NCI-H2196 treated with DMSO at 0.1 percent for 48 hours (cell line): Measurements from ENCODE around the gene MAP4.
"Not testable (repeated sequence)": the region's sequence is repeated elsewhere in the genome, so short reads cannot be mapped to it uniquely, and the experiment has no call there.

ENCODE experiments used
- DNase-seq: peaks from one replicate; lab custom pipeline; 2025; ENCODE audit not compliant: unreplicated experiment; lab: John Stamatoyannopoulos, UW

Gene MAP4

DNA sequence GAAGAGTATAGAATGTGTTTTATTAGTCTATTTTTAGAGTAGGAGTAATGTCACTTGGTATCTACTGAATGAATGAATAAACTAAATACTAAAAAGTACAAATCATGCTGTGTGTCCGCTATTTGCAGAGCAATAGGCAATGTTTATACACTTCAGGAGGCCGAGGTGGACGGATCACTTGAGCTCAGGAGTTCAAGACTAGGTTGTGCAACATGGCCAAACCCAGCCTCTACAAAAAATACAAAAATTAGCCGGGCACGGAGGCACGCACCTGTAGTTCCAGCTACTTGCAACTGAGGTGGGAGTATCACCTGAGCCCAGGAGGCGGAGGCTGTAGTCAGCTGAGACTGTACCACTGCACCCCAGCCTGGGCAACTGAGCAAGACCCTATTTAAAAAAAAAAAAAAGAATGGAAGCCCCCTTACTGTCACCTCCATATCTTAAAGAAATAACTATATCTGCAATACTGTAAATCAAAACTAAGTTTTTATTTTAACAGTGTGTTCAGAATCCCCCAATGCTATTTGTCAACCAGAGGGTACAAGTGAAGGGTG lies 114.9 kb downstream of the MAP4 start:
- no peak for DNase-seq

DNA sequence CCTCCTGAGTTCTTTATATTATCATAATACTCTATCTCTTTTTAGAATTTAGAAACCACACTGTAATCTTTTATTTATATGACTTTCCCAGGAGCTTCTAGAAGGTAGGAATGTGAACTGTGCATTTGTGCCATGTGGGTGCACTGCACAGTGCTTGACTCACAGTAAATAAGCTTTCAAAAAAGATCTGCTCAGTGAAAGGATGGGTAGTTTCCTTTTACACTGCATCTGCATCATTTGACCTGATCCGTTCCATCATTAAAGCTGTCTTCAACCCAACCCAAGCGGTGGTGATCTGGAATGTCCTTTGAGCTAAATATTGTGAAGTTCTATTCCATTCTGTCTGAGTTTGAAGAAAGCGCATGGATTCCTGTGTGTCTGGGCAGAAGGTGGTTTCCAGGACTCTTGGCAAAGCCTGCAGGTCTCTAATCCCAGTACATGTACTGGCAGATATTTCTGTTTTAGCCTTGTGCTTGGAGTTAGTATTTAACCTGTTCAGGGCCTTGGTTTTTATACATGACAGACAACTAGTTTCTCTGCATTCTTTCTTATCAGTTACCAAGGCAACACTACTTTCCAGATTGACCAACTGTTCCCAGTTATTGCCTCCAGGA lies 116.6 kb downstream of the MAP4 start:
- no peak for DNase-seq

DNA sequence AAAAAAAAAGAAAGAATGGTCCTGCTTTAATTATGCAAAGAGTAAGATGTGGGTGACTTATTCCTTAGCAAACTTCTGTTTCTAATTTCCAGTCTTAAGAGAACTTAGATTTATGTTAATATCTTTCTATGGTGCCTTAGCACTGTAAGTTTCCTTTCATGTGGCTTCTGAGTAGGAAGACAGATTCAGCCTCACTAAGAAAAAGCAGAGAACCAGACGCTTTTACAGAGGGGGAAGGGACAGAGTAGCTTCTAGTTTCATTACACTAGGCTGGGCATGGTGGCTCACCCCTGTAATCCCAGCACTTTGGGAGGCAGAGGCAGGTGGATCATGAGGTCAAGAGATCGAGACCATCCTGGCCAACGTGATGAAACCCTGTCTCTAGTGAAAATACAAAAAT lies 118.3 kb downstream of the MAP4 start:
- DNase-seq: no peak

DNA sequence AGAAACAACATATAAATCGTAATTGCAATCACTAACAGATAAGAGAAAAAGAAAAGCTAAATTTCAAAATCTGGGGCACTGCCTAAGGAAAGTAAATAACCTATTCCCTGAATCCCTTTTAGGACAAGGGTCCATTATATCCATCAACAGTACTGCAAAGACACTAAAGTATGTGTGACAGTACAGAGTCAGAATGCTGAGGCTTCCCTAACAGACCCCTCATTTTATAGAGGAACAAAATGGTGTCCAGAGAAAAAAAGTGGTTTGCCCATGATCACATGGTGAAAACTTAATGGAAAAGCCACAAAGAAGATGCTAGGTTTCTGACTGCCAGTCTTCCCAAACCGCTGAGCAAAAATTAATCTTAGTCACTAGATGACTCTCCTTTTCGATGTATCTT lies 119.5 kb downstream of the MAP4 start:
- no peak for DNase-seq

DNA sequence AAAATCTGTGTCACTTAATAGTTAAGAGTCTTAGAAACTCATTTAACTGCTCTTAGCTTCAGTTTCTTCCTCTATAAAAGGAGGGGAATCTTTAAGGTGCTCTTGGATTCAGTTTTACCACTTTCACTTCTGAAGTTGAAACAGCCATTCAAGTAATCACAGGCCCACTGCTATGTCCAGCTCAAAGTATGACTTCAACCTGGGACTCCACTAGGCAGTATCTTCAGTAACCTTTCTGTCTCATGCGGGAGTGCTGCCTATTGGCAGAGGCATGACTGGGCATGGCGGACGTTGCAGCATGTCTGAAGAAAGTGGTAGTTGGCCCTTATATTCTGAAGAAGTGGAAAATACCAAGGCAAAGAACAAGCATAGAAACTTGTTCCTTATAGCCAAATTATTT lies 121.0 kb downstream of the MAP4 start:
- no peak for DNase-seq

DNA sequence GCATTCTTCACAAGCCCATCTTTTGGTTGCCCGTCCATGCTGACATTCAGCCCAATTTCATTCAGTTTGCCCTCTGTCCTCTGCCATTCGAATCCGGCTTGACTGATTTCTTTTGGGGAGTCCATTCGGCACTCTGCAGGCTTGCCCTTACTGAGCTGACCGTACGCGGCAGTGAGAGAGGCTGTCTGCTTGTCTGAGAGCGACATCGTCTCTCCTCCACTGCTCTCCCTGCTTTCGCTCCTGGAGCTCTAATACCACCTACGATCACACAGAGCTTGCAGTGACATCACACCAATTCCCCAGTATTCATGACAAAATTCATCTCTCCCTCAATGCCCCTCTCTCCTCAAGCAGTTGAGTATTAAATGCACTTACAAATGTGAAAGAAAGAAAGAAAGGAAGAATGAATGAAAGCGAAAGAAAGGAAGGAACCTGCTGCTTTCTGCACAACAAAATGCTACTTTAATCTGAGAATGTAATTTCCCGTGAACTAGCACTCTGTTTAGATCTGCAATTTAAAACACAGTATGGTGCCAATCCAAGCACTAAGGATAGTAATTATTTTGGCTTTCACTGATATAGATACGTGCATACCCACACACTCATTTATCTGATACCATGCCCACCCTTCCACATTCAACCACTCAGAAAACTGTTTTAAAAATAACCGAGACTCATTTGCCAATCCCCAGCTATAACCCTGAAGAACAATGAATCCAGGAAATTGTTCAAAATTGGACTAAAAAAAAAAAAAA lies 123.8 kb downstream of the MAP4 start:
- DNase-seq: no peak

DNA sequence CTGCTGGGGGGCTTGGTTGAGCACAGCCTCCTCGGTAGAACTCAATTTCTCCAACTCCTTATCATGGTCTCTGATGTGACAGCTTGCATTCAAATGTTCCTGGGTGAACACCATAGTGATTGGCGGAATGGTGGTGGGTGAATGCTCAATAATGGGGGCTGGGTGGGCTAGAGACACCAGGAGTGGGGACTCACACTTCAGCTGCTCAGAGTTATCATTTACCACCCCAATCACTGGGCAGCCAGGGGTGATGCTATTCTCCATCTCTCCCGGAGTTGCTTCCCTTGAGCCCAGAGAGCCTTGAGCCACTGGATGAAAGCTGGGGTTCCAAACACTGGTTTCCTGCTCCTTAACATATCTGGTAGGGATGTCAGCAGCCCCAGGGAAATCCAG lies 124.6 kb downstream of the MAP4 start:
- DNase-seq: no peak

DNA sequence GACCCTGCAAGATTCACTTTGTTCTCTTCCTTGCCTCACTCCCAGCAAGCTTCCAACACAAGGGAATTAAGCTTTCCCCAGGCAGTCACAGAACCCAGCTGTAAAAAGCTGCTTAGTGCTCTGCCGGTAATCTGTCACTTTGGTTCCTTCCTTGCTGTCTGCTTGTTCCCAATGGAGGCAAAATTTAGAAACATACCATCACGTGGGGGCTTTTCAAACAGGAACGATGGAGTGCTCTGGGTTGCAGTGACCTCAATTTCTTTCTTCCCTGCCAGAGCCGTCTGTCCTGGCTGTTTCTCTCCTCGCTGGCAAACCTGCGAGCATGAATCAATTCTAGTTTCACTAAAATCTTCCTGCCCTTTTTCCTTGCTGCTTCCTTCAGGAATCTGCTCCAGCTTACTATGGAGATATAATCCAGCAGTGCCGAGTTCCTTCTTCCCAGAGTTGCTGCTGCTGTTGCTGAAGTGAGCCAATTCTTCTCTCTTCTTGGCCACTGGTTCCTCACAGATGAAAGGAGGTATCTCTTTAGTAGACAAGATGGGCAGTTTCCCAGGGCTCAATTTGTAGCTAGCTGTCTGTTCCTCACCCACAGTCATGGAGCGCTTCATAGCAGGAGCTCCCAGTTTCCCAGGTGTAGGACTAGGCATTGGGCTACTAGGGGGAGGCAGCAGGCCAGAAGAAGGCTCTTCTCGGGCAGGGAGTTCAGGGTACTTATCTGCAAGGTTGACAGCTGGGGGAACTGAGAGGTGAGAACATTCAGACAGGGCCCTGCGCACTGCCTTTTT lies 125.2 kb downstream of the MAP4 start:
- DNase-seq: no peak

DNA sequence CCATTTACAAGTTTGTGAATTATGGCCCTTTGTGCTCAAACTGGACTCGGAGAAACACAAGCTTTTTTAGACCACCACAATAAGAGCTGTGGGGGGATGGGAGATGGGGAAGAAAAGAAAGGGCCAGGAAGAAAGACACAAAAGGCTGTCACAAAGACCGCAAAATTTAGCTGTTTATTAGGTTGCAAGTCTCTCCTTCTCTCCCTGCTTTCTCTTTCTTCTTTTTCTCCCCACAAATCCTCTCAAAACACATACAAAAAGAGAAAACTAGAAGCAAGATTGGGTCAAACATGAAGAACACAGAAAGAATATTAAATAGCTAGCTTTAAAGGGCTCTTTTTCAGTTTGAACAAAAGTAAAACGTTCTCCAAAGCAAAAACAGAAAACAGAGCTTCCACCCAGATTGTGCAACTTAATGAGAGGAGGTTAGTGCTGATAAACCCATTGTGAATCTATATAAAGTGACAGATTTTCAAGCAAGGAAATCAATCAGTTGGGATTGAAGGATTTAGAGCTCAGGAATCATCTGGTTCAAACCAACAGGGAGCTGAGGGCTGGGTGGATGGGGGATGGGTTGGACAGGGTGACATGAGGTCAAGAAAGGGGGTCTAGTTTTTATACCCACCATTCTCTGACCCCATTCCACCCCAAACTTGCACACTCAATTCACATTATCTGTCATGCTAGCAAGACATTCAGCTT lies 125.9 kb downstream of the MAP4 start:
- no peak for DNase-seq

DNA sequence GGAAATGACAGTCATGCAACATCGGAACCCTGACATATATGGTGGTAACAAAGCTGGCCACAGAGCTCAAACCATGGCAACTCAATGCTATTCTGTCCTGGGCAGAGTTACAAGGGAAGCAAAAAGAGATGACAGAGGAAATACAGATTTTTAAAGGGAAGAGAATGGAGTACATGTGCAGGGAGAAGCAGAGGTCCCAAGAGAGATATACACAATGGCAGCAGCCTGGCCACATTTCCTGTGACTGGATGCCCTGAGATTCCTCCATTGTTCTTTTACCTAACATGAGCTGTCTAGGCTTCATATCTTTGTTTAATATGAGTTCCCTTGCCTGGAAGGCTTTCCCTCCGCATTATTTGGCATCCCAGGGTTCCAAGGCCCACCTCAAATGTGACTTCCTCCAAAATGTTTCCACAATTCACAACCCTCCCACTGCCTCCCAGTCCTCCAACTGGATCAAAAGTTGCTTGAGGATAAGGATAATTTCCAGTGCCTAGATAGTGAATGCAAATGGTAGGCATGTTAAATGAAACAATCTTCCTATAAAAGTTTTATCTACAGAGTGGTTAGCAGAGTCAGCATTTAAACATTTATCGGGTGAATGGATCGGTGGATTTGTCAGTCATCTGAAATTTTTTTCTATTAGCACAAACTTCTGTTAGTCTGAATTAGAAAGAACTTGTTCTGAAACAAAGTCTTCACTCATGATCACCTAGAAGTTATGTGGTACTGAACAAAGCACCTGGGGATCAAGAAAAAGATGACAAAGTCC lies 127.0 kb downstream of the MAP4 start:
- DNase-seq: no peak

DNA sequence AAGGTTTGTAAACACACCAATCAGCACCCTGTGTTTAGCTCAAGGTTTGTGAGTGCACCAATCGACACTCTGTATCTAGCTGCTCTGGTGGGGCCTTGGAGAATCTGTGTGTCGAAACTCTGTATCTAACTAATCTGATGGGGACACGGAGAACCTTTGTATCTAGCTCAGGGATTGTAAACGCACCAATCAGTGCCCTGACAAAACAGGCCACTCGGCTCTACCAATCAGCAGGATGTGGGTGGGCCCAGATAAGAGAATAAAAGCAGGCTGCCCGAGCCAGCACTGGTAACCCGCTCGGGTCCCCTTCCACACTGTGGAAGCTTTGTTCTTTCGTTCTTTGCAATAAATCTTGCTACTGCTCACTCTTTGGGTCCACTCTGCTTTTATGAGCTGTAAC lies 128.2 kb downstream of the MAP4 start:
- not testable (repeated sequence) for DNase-seq

DNA sequence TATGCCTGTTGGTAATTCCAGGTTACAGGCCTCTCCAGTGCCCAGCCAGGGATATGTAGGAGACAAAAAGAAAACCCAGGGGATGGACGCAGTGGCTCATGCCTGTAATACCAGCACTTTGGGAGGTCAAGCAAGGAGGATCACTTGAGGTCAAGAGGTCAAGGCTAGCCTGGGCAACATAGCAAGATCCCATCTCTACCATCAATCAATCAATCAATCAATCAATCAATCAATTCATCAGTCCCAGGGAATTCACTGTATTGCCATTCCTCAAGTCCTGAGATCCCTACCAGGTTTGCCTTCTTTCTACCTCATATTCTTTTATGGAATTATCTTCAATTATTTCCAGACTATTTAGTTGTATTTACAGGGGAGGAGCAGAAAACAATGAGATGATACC lies 131.0 kb downstream of the MAP4 start:
- no peak for DNase-seq

DNA sequence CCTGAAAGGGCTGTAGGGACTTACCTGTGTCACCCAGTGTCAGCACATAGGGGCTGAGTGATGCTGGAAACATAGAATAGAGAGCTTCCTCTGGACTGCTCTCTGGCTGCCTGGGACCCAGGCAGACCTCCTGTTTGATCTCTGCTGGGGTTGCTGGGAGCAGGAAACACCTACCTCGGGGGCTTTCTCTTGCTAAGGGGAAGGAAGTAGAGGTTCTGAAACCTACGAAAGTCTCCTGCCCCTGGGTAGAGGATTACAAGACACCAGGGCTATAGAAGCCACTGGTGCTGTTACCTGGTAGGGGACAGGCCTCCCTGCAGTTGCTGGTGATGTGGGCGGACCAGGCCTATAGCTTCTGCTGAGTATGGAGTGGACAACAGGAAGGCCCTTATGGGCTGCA lies 131.6 kb downstream of the MAP4 start:
- no peak for DNase-seq

DNA sequence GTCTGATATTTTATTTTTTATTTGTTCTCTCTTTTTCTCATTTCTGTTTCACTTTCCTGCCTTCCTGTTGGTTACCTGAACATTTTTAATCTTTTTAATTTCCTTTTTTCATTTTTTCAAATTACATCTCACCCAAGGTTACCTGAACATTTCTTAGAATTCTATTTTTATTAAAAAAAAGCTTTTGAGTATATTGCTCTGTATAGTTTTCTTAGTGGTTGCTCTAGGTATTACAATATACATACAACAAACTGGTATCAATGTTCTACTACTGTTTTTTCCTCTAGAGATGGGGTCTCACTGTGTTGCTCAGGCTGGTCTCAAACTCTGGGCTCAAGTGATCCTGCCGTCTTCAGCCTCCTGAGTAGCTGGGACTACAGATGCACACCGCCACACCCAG lies 133.9 kb downstream of the MAP4 start:
- DNase-seq: no peak

DNA sequence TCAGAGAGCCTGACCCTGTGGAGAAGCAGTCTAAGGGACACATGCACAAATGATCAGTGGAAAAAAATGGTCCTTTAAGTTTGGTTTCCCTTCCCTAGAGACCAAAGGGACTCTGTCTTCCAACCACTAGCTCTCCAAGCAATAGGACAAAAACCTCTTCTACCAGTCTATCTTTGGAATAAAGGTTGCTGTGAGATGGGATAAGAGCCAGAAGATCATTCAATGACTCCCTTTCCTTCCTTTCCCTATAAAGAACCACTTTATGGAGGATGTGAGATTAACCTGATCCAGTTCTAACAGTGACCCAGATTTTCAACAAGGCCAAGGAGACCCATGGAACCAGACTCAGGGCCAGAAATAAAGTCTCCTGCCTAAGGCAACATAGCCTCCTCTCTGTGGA lies 138.5 kb downstream of the MAP4 start:
- DNase-seq: no peak

DNA sequence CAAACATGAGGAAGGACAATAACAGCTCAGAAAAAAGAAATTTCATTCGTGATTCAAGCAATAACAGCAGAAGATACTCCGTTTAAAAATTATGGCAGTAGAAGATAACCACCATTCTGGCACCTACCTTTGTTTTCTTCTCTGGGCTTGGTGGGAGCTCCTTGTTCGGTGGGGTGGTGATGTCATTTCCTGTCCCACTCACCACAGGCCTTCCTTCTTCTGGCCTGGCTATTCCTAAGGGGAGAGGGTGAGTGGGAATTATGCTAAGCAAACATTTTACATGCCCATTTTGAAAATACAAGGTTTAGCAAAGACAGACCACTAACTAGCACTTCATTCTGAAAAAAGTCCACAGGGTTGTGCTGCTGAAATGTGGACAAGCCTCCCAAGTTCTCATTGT lies 138.9 kb downstream of the MAP4 start:
- no peak for DNase-seq

DNA sequence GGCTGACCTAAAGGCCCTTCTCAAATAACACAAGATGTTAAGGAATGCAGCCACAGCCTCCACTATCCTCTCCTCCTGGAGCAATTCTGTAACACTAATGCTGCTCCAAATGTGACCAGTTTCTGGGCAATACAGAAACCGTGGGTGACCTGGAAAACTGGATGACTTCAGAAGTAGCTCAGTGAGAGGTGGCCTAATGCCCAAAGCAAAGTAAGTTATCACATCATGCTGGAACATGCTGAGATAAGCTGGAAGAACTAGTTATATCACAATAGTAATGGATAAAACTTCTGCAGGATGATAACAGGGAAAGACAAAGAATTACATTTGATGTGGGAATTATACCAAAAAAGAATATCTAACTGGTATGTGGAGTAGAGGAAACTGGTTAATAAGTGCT lies 141.3 kb downstream of the MAP4 start:
- DNase-seq: no peak

DNA sequence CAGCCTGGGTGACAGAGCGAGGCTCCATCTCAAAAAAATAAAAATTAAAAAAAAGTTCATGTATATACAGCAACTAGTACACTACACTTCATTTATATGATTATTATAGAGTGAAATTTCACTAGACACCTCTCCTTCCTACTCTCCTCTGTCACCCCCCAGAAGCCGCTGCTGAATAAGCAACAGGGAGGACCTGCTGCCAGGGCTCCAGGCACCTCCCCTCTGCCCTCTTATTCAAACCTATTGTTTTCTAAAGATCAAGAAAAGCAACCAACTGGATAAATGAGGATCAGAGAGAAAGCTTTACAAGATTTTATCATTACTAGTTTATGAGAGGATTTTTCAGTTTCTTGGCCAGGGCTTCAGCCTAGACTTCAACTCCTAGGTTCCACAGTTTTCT lies 141.8 kb downstream of the MAP4 start:
- no peak for DNase-seq

DNA sequence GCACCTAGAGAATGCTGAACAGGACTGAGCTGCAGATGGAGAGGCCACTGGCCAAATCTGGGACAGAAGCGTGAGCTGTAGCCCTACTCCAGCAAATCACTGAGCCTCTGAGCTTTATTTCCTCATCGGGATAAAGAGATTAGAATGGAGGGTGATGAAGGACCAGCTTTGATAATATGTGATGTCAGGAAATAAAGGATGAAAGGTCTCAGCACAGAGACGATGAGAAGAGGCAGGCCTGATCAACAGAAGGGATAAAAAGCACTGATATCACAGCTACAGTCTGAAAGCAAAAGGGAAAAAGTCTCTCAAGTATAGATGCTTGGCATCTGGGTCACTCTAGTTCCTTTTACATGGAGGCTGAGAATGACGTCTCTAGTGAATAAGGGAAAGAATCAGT lies 143.3 kb downstream of the MAP4 start:
- DNase-seq: no peak

DNA sequence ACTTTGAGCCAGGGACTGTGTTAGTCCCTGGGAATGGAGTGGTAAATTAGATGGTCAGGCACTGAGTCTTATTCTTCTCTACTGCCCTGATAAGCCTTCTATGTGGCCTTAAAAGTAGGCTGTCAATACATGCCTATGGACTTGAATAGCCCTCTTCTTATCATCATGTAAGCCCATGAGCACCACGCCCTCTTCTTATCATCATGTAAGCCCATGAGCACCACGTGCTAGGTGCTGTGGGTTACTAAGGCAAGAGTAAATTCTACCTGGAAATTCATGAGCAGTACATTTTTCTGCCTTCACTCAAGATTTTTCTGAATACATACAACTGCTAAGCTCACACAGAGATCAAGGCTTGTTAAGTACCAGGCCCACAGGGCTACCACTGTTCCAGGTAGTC lies 144.8 kb downstream of the MAP4 start:
- no peak for DNase-seq
